Islet precursor cell (in vitro differentiated cells): ENCODE results near the gene SLC46A2.

Experiments used
- DNase-seq: peaks from one replicate; pipeline ENCODE4 v3.0.0-alpha.2; 2018

The SLC46A2 gene

DNA sequence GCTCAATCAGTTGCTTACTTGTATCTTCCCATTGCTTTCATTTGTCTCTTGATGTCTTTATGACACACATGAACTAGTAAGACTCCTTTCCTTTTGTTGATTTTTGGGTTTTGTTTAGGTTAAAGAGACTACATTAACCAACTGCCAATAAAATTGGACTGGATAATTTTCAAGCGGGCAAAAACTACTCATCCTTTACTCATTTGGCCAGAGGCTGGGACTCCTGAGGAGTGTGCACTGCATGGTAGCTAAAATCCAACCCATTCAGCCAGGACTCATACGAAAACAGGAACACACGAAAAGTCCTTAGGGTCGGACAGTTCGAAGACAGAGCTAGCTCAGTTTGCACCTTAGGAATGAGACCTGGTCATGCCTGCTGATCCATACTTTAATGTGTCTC lies 6.0 kb downstream of the SLC46A2 start:
- DNase-seq = no peak

DNA sequence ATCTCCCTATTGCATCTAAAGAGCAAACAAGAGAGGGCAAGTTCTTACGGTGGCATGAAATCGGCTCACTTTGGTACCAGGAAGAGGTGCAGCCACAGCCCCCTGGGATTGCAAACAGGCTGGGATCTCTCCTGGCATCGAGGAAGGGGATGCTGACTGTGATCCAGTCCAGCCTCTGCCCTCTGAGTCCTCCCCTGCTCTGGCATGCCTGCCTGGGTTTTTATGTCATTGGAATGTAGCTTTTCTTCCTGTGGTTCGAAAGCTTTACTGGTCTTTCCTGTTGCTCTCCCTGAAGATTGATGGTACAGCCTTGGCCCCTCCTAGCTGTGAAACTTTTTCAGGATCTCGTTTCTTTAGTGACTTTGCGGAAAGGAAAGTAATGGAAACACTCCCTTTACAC lies 6.6 kb downstream of the SLC46A2 start:
- peak; percentile 87 for DNase-seq

DNA sequence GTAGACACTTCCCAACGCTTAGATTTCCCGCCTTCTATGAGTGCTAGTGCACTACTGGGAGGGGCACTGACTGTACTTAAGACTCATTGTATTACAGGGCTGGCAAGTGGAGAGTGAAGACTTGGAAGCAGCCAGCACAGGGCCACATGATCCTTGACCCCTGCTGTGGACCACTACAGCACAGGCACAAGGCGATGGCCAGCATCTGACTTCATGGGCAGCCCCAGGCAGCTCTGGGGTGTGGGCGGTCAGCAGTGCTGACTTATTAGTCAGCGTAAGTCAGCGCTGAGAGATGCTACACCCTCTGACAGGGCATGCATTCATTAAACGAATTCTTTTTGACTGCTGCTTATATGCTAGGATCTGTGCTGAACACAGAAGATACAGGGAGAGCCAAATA lies 9.3 kb downstream of the SLC46A2 start:
- DNase-seq = peak; percentile 74

DNA sequence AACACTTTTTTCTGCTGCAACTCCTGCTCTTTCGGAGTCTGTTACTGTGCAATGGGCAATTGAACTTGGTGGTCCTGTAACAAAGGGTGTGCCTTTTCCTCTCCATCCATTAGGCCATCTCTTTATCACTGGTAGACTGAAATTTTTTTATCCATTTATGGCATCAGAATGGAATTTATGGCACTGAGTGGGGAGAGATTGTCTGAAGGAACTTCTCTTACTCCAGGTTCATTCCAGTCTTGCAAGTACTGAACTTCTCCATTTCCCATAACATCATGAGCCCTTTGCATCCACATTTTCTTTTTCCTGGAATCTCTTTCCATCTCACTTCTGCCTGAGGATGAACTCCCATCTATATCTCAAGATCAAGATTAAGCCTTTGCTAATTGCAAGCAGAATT lies 10.0 kb downstream of the SLC46A2 start:
- DNase-seq = no peak

DNA sequence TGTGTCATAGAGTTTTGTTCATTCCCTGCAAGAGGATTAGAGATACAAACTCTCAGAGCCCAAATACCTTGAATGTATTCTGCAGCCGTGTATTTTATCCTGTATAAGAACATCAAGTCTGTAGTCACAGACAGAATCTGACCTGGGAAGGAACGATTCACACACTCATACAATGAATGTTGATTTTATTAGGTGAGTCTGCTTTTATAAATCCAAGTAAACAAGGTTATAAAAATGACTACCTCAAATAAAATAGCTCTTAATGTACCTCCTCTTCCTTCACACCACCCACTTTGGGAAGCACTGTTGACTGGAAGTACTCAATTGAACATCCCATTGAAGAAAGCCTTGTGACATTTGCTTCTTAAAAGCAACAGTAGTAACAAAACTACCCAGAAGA lies 11.9 kb downstream of the SLC46A2 start:
- DNase-seq = no peak

DNA sequence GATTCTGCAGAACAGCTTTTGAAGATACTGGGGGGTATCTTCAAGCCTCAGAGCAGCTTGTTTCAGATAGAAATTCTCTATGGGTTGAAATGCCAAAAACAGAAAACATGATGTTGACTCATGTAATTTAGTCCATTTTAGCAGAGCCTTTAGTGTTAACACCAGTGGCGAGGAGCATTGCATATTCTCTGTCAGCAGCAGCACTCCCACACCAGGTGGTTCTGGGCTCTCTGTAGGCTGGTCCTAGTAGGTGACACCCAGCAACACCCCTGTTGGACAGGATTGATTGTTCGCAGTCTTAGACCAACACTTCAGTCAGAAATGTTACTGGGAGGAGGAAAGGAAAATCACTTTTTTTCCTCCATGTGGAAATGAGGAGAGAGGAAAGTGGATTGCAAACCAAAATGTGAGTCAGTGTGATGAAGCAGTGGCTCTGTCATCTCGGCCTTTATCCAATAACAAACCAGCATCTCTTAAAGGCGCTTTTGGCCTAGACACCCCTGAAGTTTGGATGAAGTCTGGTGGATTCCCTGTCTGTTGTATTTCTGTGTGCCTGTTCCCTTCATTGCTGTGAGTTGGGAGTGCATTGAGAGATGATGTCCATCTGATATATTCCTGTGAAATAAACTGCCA lies 16.8 kb downstream of the SLC46A2 start:
- no peak for DNase-seq

DNA sequence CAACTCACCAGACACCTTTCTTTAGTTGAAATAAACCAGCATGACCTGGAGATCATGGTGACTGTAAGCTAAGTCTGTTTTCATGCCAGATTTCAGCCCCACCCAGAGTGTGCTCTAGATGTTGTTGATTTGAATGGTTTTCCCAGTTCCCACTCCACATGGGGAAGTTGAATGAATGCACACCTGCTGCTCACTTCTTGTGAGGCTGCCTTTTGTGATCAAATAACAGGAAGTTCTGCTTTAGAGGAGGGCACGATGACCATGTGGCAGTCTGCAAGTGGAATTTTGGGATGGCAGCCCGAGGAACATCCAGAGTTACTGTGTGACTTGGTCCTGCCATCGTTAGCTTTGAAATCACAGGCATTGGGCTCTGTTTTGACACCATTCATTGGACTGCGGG lies 18.7 kb downstream of the SLC46A2 start:
- DNase-seq = no peak

DNA sequence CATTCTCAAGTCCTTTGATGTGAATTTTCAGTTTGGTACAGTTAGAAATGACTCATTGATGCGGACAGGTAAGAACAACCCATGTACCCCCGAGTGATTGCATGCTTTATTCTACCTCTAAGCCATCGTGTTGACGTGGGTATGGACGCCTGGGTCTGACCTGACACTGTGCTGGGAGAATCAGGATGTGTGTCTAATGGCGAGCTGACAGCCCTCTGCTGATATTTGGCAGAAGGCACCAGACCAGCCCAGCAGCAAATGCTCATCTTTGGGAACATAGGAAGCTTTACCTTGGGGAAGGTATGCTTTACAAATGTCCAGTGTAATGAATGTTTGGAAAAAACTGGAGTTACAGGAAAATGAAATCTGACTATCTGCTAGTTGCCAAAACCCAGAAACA lies 20.1 kb downstream of the SLC46A2 start:
- no peak for DNase-seq

DNA sequence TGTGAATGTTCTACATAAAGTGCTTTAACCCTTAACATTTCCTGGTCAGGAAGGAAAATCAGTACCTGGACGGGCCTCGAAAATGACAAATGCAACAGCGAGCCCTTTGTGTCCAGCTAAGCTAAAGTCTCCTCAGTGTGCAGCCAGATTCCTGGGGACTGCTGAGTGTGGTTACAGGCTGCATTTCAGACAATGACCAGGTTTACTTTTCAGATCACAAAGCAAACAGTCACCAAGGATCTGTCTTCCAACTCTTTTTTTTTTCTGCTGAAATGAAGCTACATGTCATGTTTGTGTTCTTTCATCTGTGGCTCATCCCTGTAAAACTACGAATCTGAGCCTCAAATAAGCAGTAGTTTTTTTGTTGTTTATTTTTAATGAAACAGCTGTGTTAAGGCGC lies 20.8 kb downstream of the SLC46A2 start:
- DNase-seq = no peak

DNA sequence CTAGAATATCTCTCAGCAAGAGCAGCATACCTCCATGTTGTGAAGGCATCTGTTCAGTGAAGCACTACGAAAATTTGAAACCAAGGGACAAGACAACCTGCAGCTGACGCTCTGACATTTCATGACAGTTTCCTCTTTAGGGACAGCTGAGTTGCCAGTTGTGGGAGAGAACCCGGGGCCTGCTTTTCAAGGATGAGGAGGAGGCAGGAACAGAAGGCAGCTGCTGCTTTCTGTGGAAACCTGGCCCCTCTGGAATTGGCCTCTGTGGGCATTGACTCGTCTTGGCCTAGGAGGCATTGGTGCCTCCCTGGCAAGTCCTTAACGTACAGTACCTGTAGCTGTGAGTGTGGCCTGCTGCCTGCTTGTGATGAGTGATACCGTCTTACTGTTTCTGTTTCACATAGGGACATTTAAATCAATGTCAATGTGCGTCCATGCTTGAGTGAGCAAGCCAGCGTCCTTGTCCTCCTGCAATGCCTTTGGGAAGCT lies 21.6 kb downstream of the SLC46A2 start:
- DNase-seq = no peak

DNA sequence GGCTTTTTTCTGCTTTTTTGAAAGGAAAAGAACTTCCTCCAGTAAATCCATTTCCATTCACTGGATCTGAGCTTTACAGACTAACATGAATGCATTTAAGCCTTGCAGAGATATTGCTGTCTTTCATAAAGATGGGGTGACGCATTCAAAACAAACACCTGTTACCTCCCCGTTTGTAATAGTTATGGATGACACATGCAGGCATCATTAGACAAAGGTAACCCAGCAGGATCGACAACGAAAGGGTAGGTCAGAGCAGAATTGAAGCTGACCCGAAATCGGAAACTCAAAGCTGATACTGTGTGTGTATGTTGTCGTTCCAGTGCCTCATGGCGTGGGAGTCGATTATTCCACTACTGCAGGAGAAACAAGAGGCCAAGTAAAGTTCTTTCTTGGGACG lies 22.2 kb downstream of the SLC46A2 start:
- no peak for DNase-seq

DNA sequence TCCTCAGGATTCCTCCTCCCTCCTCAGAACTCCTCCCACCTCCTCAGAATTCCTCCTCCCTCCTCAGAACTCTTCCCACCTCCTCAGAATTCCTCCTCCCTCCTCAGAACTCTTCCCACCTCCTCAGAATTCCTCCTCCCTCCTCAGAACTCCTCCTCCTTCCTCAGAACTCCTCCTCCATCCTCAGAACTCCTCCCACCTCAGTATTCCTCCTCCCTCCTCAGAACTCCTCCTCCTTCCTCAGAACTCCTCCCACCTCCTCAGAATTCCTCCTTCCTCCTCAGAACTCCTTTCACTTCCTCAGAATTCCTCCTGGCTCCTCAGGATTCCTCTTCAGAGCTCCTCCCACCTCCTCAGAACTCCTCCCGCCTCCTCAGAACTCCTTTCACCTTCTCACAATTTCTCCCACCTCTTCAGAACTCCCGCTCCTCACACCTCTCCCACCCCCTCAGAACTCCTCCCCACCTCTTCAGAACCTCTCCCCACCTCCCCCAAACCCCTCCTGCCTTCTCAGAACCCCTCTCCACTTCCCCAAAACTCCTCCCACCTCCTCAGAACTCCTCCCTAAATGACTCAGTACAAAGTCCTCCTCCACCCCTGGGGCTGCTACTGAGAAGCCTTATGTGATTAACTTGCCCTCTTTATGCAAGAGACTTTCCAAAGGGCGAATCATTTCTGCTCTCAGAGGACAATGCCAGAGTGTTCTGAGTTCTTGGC lies 23.2 kb downstream of the SLC46A2 start:
- DNase-seq = peak; percentile 82

DNA sequence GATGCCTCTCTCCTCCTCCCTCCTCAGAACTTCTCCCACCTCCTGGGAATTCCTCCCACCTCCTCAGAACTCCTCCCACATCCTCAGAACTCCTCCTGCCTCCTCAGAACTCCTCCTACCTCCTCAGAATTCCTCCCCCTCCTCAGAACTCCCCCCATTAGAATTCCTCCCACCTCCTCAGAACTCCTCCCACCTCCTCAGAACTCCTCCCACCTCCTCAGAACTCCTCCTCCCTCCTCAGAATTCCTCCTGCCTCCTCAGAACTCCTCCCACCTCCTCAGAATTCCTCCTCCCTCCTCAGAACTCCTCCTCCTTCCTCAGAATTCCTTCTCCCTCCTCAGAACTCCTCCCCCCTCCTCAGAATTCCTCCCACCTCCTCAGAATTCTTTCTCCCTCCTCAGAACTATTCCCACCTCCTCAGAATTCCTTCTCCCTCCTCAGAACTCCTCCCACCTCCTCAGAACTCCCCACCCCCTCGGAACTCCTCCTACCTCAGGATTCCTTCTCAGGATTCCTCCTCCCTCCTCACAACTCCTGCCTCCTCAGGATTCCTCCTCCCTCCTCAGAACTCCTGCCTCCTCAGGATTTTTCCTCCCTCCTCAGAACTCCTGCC lies 23.9 kb downstream of the SLC46A2 start:
- DNase-seq = peak; percentile 90

DNA sequence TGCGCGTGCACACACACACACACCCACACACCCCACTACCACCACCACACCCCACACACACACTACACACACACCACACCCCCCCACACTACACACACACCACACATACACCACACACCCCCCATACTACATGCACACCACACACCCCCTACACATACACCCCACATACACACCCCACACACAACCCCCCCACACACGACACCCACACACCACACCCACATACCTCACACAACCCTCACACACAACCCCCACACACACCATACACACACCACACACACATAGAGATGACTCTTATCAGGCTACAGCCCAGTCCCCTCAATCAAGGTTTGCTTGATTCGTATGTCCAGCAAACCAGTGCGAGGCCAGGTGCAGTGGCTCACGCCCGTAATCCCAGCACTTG lies 25.7 kb downstream of the SLC46A2 start:
- DNase-seq = no peak

DNA sequence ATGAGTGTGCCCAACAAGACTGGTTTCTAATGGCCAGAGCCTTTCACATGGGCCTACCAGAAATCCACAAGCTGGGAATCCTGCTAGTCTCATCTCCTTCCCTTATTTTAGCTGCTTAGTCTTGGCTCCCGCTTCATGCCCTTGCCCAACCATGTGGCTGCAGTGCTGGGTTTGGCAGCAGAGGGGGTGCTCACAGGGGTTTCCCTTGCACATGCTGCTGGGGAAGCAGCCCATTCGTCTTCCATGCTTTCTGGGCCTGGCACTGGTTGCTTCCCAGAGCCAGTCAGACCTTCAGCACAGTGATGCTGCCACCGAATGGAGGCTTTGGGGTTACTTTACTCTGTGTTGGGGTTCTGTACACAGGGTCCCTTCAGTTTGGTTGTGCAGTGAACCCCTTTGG lies 26.3 kb downstream of the SLC46A2 start:
- DNase-seq = no peak

DNA sequence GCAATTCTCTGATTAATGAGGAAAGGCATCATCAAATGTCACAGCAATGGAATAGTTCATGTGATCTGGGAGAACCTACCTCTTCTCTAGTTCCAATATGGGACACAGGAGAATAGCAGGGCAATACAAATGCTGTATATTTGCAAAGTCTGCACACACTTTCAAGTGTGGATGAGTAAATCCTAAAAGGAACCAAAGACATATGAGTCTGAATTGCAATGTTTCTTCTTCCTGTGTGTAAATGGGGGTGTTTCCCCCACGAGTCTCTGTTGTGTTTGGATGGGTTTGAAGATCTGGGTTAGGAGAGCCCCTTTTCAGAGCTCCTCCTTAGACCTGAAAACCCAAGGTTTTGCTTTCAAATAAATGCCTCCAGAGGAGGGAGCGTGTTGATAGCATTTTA lies 26.9 kb downstream of the SLC46A2 start:
- no peak for DNase-seq

DNA sequence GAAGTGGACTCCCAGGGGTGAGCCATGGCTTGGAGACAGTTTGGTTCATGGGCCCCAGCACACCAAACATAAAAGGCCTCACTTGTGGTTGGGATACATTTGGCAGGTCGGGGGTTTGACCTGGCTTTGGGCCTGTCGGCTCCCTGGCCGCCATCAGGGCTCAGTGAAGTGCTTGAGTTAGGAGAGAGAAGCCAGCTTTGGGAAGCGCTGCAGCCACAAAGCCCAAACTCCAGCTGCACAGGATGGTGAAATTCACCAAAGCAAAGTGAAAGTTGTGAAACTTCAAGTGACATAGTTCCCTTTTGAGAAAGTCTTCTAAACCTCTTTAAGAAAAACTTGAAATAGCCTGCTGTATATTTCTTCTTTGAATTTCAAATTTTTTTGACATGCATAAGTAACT lies 27.5 kb downstream of the SLC46A2 start:
- DNase-seq = no peak

DNA sequence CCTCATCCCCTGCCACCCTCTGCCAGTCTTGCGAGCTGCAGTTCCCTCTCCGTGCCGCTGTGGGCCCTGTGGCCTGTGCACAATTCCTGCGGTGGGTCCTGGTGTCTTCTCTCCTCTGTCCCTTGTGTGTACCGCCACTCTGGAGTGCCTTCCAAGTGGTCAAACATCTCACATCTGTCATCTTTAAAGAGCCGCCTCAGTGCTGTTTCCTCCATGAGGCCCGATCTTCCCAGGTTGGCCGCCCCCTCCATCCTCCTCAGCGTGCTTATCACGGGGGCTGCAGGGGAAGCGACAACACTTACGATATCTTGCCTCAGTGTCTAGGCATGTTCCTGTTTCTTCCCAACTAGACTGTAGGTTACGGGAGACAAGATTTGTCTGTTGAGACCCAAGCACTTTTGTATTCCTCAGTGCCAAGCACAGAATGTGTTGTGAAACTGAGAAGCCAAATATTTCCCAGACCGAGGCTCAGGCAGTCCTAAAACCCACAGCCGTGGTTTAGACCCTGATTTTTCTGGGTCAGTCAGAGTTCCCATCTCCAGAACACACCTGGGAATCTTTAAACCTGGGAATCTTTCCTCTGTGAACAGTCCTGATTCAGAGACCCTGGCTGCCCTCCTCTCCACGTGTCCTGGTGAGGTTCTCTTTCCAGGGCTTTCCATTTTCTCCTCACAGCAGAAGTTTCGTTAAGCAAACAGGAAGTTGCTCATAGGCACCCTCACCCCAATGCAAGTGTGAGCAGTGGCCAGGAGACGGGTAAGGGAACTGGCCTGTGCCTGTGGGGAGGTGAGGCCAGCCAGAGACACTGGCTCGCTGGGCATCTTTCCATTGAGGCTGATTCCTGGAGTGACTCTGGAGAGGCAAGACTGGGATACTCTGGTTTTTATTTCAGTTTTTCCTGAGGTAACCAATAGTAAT lies 28.8 kb downstream of the SLC46A2 start:
- DNase-seq = no peak

DNA sequence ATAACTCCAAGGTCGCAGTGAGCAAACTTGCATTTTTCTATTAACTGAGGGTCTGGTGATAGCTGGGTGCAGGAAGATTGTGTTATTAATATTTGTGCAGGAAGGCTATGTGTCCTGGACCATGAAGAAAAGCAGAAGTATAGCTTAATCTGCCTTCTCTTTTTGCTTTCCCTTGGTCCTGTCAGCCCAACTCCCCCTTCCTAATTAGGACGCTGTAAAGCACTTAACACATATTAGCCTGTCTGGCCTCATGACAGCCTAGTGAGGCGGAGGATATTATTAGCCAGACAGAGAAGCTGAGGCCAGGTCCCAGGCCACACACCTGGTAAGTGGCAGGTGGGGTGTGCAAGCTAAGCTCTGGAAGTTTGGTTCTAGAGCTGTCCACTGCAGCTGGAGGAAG lies 29.5 kb downstream of the SLC46A2 start:
- DNase-seq = no peak

DNA sequence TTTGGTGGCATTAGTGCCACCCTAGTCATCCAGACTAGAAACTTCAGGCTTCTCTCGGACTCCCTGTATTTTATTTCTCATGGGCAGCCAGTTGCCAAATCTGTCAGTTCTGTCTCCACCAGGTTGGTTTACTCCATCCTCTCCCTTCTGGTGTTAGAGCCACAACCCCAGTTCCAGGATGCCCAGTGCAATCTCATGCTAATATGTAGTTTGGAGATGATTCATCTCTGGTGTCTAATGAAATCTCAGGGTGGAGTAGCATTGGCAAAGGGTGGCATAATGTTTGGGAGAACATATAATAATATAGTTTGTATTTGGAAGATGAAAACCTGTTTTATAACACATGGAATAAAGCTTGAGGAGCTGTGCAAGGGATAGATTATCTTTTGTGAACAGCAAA lies 30.2 kb downstream of the SLC46A2 start:
- no peak for DNase-seq

DNA sequence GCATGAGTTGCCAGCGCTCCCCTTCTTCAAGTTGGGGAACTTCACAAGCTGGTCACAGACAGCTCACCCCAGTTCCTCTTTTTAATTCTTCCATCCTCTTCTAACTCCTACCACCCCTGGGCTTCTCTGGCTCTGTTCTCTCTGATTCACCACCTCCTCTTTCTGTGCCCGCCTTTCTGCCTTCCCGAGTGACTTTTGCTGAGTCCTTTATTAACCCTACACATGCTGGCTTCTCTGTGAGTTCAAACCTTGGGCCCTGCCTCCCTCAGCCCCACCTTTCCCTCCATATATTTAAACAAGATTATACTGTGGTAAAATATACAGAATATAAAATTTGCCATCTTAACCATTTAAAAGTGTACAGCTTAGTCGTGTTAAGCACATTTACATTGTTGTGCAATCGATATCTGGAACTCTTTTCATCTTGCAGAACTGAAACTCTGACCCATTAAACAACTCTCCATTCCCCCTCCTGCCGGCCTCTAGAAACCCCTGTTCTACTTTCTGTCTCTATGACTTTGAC lies 32.0 kb downstream of the SLC46A2 start:
- no peak for DNase-seq

DNA sequence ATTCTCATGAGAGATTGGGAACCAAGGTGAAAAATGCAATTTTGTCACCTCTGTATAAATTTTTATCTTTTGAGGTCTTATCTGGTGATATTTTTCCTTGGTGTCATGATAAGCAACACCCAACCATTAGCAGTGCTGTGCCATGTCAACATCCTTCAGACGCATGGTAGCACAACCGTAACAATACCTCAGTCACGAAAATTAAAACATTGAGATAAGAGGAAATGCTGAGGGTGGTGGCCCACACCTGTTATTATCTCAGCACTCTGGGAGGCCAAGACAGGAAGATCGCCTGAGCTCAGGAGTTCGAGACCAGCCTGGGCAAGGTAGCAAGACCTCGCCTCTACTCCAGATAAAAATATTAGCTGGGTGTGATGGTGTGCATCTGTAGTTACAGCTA lies 32.7 kb downstream of the SLC46A2 start:
- no peak for DNase-seq

DNA sequence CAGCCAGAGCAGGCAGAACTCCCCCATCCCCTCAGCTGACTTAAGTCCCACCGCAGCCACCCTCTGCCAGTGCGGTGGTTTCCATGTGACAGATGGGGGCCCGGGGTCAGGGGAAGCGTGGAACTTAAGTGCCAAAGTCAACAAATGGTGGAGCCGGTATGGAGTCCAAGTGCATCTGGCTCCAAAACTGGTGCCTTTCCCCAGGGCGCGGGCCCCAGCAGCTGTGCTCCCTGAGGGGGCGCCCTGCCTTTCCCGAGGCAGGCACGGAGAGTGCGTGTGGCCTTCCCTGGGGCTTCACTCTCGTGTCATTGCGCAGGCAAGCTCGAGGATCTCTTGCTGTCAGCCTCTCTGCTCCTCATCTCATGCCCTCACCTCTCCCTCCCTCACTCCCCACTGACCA lies 33.8 kb downstream of the SLC46A2 start:
- no peak for DNase-seq
